Epithelial cell of proximal tubule (primary cell): ENCODE results near the gene RAPGEF5. TPM values are rescaled to one million over a fixed set of nuclear protein-coding genes. Genes with fewer than 3 reads are reported as not detected.

ENCODE experiments used
- DNase-seq: peaks from one replicate; pipeline ENCODE4 v3.0.0-alpha.2; 2011; ENCODE audit warnings: low read depth
- H3K4me3 ChIP-seq: 2 replicates; pipeline ENCODE4 v1.5.1; 2011; ENCODE audit warnings: low read depth, mild to moderate bottlenecking, low read length
- CTCF ChIP-seq: conservative IDR thresholded peaks from 2 replicates; pipeline ENCODE4 v1.5.1; 2012; ENCODE audit warnings: low read depth, mild to moderate bottlenecking, low read length
- total RNA-seq: library from RNA; depleted of rRNA; stranded (reverse); fragments of >200 nt; gene quantifications from 2 replicates; pipeline ENCODE4 v1.2.3, GENCODE V29; 2015

Gene RAPGEF5
- total RNA-seq, 1 donor from 2014 or later, result 8.3 TPM

DNA sequence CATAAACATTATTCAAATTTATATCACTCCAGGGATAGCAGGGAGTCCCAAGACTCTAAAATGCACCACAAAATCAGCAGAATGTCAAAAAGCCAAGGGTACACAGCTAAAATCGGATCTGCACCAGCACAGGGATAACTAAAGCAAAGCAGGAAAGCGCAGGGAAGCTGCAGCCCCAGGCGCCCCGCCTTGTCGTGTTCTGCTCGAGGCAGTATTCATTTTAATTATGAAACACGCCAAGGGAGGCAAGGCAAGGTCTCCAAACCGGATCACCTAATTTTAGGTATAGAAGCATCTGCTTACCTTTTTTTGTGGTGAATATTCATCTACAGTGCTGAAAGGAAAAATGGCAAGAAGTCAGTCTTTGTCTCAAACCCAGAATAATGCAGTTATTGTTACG lies 199.4 kb downstream of the RAPGEF5 start:
- TF ChIP-seq CTCF, result no peak
- H3K4me3 ChIP-seq, result no peak overlapping the region

DNA sequence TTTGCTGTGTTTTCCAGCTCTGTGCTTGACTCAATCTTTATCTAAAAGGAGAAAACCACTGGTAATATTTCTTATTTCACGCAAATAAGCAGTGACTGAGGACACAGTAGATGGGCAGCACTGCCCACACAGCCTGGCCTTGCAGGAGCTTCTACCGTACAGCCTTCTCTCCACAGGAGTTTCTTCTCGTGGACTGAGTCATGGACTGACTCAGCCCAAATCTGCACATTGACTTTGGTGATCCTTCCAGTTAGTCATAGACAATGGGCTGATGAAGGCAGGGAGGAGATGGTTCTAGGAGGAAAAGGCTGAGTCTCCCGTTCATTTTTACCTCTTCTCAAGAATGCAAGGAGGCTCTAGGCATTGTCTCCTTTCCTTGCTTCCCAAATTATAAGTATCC lies 200.7 kb downstream of the RAPGEF5 start:
- DNase-seq, result peak; percentile 15
- TF ChIP-seq CTCF, result no peak
- no peak overlapping the region for H3K4me3 ChIP-seq

More for the DNA sequence above, 199.4 kb downstream of the RAPGEF5 start:
- no peak for DNase-seq

DNA sequence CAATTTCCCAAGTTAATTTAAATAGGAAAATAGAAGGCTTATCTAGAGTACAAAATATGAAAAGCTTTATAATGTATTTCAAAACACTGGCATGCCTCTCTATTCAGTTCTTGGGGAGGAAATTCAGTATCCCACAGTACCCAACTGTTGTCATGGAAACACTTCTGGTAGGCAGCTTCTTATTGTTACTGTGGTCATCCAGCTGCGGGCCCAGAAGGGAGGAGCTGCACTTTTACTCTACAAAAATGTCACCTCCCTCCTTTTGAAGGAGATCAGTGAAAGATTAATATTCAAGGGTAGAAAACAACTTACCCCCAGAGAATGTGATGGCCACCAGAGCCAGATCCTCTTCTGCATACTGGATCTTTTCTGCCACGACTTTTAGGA lies 202.8 kb downstream of the RAPGEF5 start:
- TF ChIP-seq CTCF, result no peak
- H3K4me3 ChIP-seq, result no peak overlapping the region
- DNase-seq, result no peak

GRCh38 chr7:22153432-22154142 lies 203.4 kb downstream of the RAPGEF5 start:
- no peak overlapping the region for H3K4me3 ChIP-seq
- DNase-seq, result no peak
- no peak for TF ChIP-seq CTCF

DNA sequence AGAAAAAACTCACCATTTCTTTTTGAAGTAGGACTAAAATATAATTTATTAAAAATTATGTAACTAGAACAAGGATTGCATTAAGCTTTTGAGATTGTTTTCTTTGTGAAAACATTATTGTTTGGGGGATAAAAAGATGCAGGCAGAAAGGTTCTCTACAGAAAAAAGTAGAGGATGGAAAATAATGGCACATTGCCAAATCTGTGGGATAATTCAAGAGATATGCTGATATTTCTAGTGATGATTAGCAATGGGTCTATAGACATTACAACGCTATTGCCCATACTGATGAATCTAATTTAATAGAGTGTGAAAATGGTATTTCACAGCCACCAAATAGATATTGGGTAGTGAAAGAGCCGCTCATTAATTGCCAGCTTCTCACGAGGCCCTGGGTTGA lies 204.3 kb downstream of the RAPGEF5 start:
- no peak for DNase-seq
- TF ChIP-seq CTCF, result no peak

DNA sequence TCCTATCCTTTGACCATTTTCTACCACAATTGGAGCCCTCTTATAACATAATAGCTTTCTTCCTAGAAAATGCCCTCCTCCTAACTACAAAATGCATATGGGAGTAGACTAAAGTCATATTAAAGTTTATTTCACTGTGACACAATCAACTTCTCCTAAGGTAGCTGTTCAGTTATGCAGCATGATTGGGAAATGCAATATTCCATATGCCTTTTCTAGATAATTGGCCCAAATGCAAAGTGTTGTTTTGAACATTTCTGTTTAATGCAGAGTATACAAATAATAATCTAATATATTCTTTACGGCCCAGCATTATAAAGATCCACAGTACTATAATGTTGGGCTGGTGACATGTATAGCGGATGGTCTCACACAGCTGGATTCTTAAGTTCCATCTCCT lies 205.1 kb downstream of the RAPGEF5 start:
- no peak overlapping the region for H3K4me3 ChIP-seq
- no peak for TF ChIP-seq CTCF
- no peak for DNase-seq

More for the DNA sequence above, 204.3 kb downstream of the RAPGEF5 start:
- H3K4me3 ChIP-seq, result no peak overlapping the region

- no peak overlapping the region for H3K4me3 ChIP-seq
- TF ChIP-seq CTCF, result no peak
- no peak for DNase-seq
Observed at GRCh38 chr7:22150221-22150620, 206.7 kb downstream of the RAPGEF5 start.
